GM12874 (cell line): Measurements from ENCODE around the gene CLEC4E.

Experiments
- TF ChIP-seq, protein P1 (sequence below): IDR thresholded peaks from 2 replicates; pipeline ENCODE4 v1.5.1; 2011; ENCODE audit warnings: low read depth, mild to moderate bottlenecking, control low read depth, low read length, moderate library complexity; ENCODE audit not compliant: insufficient read depth

Gene CLEC4E

DNA sequence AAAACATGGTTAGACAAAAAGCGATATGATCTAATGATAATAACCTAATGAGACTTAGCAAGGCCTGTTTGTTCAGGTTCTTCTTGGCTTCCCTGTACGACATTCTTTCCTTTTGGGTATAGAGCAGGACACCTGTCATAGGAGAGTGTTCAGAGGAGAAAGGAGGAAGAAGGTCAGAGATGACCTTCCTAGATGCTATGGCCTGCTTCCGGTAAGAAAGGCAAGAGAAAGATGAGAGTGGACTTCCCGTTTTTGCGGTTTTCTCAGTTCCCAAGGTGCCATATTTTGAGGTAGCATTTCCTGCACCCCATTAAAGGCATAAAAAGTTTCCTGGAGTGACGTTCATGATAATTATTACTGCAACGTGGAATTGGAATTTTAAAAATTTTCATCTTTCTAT is 8.7 kb downstream of the CLEC4E start:
- TF ChIP-seq, protein P1, sequence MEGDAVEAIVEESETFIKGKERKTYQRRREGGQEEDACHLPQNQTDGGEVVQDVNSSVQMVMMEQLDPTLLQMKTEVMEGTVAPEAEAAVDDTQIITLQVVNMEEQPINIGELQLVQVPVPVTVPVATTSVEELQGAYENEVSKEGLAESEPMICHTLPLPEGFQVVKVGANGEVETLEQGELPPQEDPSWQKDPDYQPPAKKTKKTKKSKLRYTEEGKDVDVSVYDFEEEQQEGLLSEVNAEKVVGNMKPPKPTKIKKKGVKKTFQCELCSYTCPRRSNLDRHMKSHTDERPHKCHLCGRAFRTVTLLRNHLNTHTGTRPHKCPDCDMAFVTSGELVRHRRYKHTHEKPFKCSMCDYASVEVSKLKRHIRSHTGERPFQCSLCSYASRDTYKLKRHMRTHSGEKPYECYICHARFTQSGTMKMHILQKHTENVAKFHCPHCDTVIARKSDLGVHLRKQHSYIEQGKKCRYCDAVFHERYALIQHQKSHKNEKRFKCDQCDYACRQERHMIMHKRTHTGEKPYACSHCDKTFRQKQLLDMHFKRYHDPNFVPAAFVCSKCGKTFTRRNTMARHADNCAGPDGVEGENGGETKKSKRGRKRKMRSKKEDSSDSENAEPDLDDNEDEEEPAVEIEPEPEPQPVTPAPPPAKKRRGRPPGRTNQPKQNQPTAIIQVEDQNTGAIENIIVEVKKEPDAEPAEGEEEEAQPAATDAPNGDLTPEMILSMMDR: no peak

DNA sequence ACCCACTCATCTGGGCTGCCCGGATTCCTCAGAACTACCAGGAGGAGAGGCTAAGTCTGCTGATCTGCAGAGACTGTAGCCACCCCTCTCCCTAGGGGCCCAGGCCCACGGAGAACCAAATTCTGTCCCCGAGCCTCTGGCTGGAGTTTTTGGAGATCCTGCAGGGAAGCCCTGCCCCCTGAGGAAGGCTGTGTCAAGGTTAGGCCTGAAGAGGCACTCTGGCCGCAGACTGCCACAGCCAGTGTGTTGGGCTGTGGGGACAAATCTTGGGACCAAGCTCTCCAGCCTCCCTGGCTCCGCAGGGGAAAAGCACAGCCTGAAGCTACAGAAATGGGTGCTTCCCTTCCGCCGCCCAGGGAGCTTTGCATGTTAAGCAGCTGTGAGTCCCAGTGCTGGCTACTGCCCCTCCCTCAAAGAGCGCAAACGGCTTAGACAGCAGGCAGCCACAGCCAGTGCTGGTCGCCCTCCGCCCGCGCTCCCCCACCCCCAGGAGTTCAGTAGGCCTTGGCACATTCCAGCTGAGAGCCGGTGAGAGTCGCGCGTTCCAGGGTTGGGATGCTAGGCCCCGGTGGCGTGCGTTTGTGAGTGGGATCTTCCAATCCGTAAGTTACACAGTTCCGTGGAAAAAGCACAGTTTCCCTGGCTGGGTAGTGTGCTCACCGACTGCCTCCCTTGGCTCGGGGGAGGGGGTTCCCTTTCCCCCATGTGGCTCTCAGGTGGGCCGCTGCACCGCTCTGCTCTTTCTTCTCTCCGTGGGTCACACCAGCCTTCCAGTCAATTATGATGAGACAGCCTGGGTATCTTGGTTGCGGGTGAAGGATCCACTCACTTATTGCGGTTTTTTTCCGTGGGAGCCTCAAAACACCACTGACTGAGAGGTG is 13.2 kb downstream of the CLEC4E start:
- TF ChIP-seq, protein P1: no peak

DNA sequence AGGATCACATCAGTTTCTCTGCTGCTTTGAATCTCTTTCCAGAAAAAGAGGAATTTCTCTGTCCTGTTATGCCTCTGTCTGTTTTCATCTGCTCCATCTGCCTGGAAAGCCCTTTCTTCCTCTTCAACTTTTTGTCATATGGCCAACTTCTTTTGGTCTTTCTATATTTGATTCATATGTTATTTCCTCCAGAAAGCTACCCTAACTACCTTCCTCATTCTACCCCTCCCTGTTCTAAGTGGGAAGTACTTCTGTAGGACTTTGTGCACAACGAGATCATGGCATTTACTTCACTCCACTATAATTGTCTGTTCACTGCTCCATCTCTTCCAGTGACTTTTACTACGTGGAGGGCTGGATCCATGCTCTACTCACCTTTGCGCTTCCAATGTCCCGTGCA is 21.5 kb downstream of the CLEC4E start:
- TF ChIP-seq, protein P1: no peak

DNA sequence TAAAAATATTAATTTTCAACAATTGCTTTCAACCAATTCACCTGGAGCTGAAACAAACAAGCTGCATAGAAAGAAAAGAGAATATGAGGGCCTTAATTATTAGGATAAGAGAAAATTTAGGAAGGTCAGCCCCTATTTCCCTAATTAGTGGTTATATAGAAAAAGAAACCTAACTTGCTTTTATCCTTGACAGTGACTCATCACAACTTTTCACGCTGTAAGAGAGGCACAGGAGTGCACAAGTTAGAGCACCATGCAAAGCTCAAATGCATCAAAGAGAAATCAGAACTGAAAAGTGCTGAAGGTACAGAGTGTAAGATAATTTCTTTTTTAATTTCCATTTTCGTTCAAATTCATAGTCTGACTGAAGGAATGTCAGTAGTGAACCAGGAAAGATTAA is 22.7 kb downstream of the CLEC4E start:
- TF ChIP-seq, protein P1: no peak

DNA sequence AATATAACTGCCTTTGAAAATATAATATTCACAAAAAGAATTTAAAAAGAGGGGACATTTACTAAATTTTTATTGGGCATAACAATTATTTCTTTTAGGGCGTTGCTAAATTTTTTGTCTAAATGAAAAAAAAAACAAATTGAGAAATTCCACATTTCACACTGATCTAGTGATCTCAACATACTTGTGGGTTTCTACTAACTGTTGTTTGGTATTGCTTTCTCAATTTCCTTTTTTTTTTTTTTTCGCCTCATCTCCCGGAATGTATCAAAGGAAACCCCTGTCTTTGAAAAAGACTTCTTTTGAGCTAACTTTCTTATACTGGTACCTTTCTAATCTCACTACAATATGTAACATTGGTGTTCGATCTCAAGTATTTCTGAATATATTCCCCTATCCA is 27.4 kb downstream of the CLEC4E start, which contains the start of gene CLEC4D:
Gene CLEC4D, plus strand, starts transcription at position 248 of the 400 bp plus-strand sequence. CDS start 230 bp downstream, outside the sequence.
- TF ChIP-seq, protein P1: no peak

DNA sequence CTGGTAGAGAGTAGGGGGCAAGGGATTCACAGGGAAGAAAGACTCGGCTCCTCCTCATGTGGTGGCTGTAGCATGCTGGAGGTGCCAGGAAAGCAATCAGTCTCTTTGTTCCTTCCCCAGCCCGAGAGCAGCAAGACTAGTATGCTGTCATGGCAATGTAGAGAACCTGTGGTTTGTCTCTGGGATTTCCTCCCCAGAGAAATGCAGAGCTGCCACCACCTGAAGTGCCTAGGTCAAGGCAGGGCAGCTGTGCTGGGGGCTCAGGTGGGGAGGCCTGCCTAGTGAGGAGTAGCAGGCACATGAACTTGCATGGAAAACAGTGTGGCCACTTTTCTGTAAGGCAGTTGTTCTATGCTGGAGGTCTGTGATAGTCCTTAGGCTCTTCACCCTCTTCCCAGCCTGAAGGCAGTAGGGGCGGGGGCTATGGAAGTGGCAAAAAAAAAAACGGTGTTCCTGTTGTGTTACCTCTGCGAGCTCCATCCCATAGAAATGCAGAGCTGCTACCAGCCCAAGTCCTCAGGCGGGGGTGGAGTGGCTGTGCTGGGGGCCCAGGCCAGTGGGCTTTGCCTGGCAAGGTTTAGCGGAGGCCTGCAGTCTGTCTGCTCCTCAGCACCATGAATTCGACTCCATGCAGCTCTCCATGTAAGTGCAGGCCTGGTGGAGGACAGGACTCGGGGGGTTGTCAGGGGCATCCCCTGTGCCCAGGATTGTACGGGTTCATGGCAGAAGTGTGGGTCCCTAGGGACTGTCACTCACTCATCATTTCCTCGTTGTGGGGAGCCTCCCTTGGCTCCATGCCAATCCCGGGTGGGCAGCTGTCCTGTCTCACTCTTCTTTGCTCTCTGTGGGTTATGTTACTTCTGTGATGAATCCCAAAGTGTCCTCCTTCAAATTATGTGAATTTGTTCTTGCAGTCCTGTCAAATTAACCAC is 31.5 kb downstream of the CLEC4E start:
- TF ChIP-seq, protein P1: no peak

DNA sequence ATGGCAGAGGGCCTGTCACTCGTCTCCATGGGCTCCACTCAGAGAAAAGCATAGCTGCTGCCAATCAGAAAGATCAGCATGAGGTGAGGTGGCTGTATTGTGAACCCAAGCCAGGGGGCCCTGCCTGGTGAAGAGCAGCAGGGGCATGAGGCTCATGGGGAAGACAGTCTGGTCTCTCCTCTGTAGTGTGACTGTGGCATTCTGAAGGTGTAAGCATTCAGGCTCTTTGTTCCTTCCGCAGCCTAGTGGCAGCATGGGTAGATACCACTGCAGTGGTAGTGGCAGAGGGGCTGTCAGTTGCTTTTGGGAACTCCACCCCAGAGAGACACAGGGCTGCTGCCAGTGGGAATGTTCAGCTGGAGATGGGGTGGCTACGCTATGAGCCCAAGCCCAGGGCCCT is 32.5 kb downstream of the CLEC4E start:
- TF ChIP-seq, protein P1: no peak
